Measurements from ENCODE around the gene SLC27A1. TPM values are rescaled to one million over a fixed set of nuclear protein-coding genes. Genes with fewer than 3 reads are reported as not detected.

SLC27A1 gene
- total RNA-seq: 1 to 10 TPM; 4.5 to 4.8 TPM

- peak within 1 kb of the TSS; percentile 90 for H3K4me3 Mint-ChIP-seq
- no peaks in the 10 kb centered on the region for H3K36me3 Mint-ChIP-seq
- H3K4me1 Mint-ChIP-seq (ENCODE audit: low read depth): peaks cover 25% of the 10 kb centered on the region
- H3K27me3 Mint-ChIP-seq: no peaks in the 10 kb centered on the region
- intact Hi-C loops (cut with micrococcal nuclease): loop anchor here (1.0 to 2.0 kb wide), 3 partner anchors 26 to 67 kb away; no protein-coding TSS in a partner anchor
- peak; percentile 93 for DNase-seq
- peak within 1 kb of the TSS; percentile 76 for H3K27ac Mint-ChIP-seq
- ChIA-PET POLR2A (no interaction called here), CTCF (interaction anchor here (0.8 to 6.2 kb wide), 2 partner anchors 22 to 26 kb away, joined by 3 to 29 read pairs; partner anchors contain the start of gene TMEM221)
- no peaks in the 10 kb centered on the region for H3K9me3 Mint-ChIP-seq
These were observed at the start of gene SLC27A1 for GRCh38 chr19:17470068-17470841. TSS of gene SLC27A1 (plus strand) at chr19:17470524. CDS start at chr19:17470541, 17 bp downstream.

DNA sequence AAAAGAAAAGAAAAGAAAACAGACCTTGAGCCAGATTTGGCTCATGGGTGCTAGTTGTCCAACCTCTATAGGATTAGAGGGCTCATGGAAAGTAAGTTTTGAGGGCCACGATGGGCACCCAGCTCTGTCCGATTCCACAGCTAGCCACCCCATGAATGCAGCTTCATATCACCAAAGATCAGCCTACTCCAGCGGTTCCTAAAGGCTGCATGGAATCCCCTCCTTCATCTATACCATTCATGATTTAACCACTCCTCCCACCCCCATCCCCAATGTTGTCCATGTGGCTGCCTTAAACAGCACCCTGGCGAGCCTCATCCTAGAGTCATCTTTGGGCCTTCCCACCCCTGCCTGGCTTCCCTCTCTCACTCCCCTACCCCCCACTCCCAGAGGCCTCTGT, 48.4 kb upstream of the SLC27A1 start:
- H3K4me3 Mint-ChIP-seq: no peak overlapping the region
- POLR2A ChIA-PET: no interaction called here

GRCh38 chr19:17423429-17424208, 46.7 kb upstream of the SLC27A1 start:
- Mint-ChIP-seq H3K27me3 (no peaks in the 10 kb centered on the region), H3K9me3 (no peaks in the 10 kb centered on the region), H3K4me3 (no peak overlapping the region), H3K27ac (no peak overlapping the region), H3K36me3 (peaks cover 8% of the 10 kb centered on the region), H3K4me1 (ENCODE audit: low read depth) (peaks cover 19% of the 10 kb centered on the region)
- ChIA-PET CTCF (no interaction called here), POLR2A (no interaction called here)
- no peak for DNase-seq
- intact Hi-C loops (cut with micrococcal nuclease): loop anchor here (5.0 kb wide), 1 partner anchor 89 kb away; the partner anchor contains the start of gene PGLS

More for the DNA sequence above, 48.4 kb upstream of the SLC27A1 start:
- DNase-seq: no peak
- Mint-ChIP-seq H3K4me1 (ENCODE audit: low read depth) (peaks cover 19% of the 10 kb centered on the region), H3K36me3 (peaks cover 9% of the 10 kb centered on the region), H3K27ac (no peak overlapping the region), H3K9me3 (no peaks in the 10 kb centered on the region), H3K27me3 (no peaks in the 10 kb centered on the region)
- CTCF ChIA-PET: interaction anchor here (1.1 kb wide), 1 partner anchor 27 kb away, joined by 3 read pairs; the partner anchor contains the start of gene TMEM221
- intact Hi-C loops (cut with micrococcal nuclease): loop anchor here (5.0 kb wide), 1 partner anchor 90 kb away; the partner anchor contains the start of gene PGLS

DNA sequence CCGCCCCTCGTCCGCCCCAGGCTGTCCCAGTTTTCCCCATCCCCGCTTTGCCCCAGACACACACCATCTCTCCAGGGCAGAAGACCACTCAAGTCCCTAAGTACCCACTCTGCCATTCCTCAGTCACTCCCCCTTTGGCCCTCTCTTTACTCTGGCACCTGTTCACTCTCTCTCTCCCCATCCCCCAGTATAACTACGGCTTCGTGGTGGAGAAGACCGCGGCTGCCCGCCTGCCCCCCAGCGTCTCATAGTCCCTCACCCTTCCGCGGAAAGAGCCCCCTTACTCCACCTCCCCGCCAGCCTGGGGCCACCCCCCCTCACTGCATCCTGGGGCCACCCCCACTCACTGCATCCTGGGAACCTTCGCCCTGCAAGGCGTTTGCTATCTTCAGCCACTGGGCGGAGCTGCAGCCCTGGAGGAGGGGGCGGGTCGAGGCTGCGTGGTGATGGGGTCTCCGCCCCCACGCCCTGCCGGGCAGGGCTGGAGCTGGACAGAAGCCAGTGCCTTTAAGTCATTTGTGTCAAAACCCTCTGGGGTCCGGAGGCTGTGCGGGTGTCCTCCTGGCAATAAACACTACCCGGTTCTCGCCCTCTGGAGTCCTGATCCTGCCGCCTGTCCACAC, 45.5 kb upstream of the SLC27A1 start:
- no peak overlapping the region for H3K27ac Mint-ChIP-seq
- intact Hi-C loops (cut with micrococcal nuclease): loop anchor here (5.0 kb wide), 1 partner anchor 87 kb away; the partner anchor contains the start of gene PGLS

DNA sequence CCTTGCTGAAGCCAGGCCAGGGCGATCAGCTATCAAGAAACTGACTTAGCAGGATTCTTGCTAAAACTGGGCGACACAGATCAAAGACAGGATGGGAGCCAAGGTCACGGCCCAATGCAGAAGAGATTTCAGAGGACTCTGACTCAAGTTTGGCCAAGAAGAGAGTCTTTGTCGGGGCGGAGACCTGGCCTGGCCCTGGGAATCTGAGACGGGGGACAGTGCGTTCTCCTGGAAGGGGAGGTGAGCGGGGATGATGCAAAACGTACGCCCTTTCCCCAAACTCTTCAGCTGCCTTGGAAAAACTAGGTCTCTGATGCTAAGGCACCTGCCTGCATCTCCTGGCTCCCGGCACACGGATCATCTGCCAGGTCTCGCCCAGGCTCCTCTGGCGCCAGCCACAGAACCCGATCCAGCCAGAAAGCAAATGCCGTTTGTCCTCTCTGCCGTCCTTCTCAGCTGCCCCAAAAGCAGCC, 40.6 kb upstream of the SLC27A1 start:
- no peaks in the 10 kb centered on the region for H3K36me3 Mint-ChIP-seq

More for the DNA sequence above, 45.5 kb upstream of the SLC27A1 start:
- POLR2A ChIA-PET: no interaction called here
- Mint-ChIP-seq H3K9me3 (no peaks in the 10 kb centered on the region), H3K36me3 (peaks cover 8% of the 10 kb centered on the region), H3K27me3 (no peaks in the 10 kb centered on the region), H3K4me1 (ENCODE audit: low read depth) (peaks cover 12% of the 10 kb centered on the region), H3K4me3 (no peak overlapping the region)
- CTCF ChIA-PET: interaction anchor here (0.8 kb wide), 1 partner anchor 24 kb away, joined by 3 read pairs; the partner anchor contains the start of gene TMEM221
- DNase-seq: peak; percentile 57

DNA sequence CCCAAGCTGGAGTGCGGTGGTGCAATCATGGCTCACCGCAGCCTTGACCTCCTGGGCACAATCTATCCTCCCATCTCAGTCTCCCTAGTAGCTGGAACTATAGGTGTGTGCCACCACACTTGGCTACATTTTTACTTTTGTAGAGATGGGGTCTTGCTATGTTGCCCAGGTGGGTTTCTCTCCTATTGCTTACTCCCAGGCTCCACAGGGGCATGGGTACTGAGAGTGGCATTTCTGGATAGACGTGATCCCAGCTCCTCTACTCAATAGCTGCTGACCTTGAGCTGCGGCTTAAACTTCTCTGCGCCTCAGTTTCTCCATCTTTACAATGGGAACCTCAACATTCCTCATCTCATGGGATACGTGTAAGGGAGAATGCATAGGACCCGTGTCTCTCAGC, 38.9 kb upstream of the SLC27A1 start:
- intact Hi-C loops (cut with micrococcal nuclease): no loop called here
- Mint-ChIP-seq H3K4me3 (no peak overlapping the region), H3K9me3 (no peaks in the 10 kb centered on the region), H3K4me1 (ENCODE audit: low read depth) (no peaks in the 10 kb centered on the region), H3K27me3 (no peaks in the 10 kb centered on the region), H3K27ac (no peak overlapping the region), H3K36me3 (no peaks in the 10 kb centered on the region)
- ChIA-PET POLR2A (no interaction called here), CTCF (interaction anchor here (1.5 kb wide), 1 partner anchor 10 kb away, joined by 4 read pairs; no protein-coding TSS in a partner anchor)
- DNase-seq: no peak

More for the DNA sequence above, 40.6 kb upstream of the SLC27A1 start:
- Mint-ChIP-seq H3K27me3 (no peaks in the 10 kb centered on the region), H3K4me1 (ENCODE audit: low read depth) (peaks cover 2% of the 10 kb centered on the region), H3K9me3 (no peaks in the 10 kb centered on the region), H3K27ac (no peak overlapping the region), H3K4me3 (no peak overlapping the region)
- intact Hi-C loops (cut with micrococcal nuclease): no loop called here
- ChIA-PET CTCF (interaction anchor here (0.6 kb wide), 2 partner anchors 43 to 82 kb away, joined by 3 read pairs; no protein-coding TSS in a partner anchor), POLR2A (interaction anchor here (0.5 to 1.8 kb wide), 3 partner anchors 10 to 395 kb away, joined by 3 to 5 read pairs (median 3); partner anchors contain the start of gene MVB12A)
- no peak for DNase-seq

GRCh38 chr19:17435218-17435617, 35.1 kb upstream of the SLC27A1 start:
- ChIA-PET POLR2A (no interaction called here), CTCF (no interaction called here)
- Mint-ChIP-seq H3K27ac (no peak overlapping the region), H3K9me3 (no peaks in the 10 kb centered on the region), H3K36me3 (no peaks in the 10 kb centered on the region), H3K4me3 (no peak overlapping the region), H3K27me3 (no peaks in the 10 kb centered on the region), H3K4me1 (ENCODE audit: low read depth) (no peaks in the 10 kb centered on the region)
- DNase-seq: no peak
- intact Hi-C loops (cut with micrococcal nuclease): no loop called here

DNA sequence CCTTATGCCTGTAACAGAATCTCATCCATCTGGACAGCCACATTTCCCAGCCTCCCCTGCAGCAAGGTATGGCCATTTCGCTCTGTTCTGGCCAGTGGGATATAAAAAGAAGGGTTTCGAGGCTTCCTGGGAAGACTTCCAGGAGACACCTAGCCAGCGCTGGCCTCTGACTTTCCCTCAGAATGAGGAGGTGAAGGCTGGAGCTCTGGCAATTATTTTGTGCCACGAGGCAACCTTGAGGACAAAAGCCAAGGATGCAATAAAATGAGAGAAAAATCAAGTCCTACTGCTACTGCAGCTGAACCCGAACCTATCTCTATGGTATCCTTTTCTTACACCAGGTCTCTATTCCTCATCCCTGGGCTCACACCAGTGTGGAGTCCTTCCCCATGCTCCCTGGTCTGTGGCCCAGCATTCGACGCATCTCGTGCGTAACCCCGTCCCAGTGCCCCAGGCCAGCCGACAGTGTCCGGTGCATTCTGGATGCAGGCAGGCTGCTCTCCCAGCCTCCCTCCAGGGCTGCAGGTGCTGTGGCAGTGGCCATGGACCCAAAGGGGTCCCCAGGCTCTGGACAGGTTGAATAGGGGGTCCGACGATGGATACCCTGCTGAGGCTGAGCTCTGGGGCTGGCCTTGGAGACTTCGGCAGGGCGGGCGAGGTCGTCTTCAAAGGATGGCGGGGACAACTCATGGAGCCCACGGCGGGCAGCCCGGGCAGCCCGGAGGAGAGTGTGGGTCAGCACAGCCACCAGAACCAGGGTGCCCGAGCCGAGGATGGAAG, 34.0 kb upstream of the SLC27A1 start:
- no peak for DNase-seq
- no peaks in the 10 kb centered on the region for H3K27me3 Mint-ChIP-seq
- no peak overlapping the region for H3K27ac Mint-ChIP-seq
- H3K36me3 Mint-ChIP-seq: no peaks in the 10 kb centered on the region
- intact Hi-C loops (cut with micrococcal nuclease): no loop called here
- POLR2A ChIA-PET: no interaction called here
- no peaks in the 10 kb centered on the region for H3K4me1 Mint-ChIP-seq (ENCODE audit: low read depth)
- CTCF ChIA-PET: no interaction called here
- H3K4me3 Mint-ChIP-seq: no peak overlapping the region
- no peaks in the 10 kb centered on the region for H3K9me3 Mint-ChIP-seq

DNA sequence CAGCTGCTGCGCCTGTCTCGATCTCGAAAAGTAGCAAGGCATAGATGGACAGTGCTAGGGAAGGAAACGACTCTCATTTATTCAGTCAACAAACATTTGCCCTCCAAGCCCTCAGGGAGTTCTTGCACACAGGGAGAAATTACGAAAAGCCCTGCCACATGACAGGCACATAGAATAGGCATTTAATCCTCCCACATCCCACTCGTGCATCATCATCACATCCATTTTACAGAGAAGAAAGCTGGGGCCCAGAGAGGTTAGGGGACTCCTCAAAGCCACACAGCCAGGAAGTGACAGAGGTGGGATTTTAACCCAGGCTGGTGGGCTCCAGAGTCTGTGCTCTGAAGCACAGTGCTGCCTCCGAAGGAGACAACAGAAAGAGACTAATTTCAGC, 33.5 kb upstream of the SLC27A1 start:
- intact Hi-C loops (cut with micrococcal nuclease): no loop called here
- ChIA-PET CTCF (no interaction called here), POLR2A (no interaction called here)
- H3K27me3 Mint-ChIP-seq: no peaks in the 10 kb centered on the region
- H3K4me1 Mint-ChIP-seq (ENCODE audit: low read depth): no peaks in the 10 kb centered on the region
- no peak for DNase-seq
- H3K4me3 Mint-ChIP-seq: no peak overlapping the region
- H3K36me3 Mint-ChIP-seq: no peaks in the 10 kb centered on the region
- H3K27ac Mint-ChIP-seq: no peak overlapping the region
- H3K9me3 Mint-ChIP-seq: peaks cover 4% of the 10 kb centered on the region

DNA sequence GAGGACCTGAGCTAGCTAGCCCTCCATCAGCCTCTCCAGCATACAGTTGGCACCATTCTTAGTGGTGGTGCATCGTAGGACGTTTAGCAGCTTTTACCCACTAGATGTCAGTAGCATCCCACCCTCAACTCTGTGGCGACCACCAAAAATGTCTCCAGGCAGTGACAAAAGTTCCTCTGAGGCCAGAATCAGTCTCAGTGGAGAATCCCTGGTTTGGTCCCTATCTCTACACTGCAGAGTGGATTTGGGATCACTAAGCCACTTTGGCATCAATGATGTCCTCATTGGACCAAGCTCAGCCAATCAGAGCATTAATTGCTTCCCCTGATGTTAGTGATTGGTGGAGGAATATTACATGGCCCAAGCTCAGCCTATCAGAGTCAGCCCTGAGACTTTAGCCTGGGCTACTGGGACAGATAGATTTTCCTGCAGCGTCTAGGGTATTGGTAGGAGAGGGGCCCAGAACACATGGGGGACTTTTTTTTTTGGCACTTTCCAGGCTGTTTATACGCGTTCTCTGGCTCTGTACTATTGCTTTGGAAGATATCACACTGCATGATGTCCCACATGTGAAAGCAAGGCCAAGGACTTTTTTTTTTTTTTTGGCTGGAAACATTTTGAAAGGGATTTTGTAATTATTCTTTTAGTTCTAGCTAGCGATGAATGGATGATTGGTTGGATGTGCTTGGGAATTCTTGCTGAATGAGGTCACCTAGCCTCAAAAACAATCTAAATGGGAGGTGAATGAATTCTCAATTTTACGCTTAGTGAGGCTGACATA, 28.9 kb upstream of the SLC27A1 start:
- H3K4me3 Mint-ChIP-seq: no peak overlapping the region
- H3K27ac Mint-ChIP-seq: no peak overlapping the region
- H3K36me3 Mint-ChIP-seq: no peaks in the 10 kb centered on the region
- ChIA-PET CTCF (interaction anchor here (0.6 to 2.5 kb wide), 14 partner anchors 9 to 165 kb away, joined by 3 to 23 read pairs (median 4); partner anchors contain the start of genes BST2 and MVB12A), POLR2A (interaction anchor here (0.7 kb wide), 1 partner anchor 333 kb away, joined by 3 read pairs; no protein-coding TSS in a partner anchor)
- peak; percentile 29 for DNase-seq
- H3K27me3 Mint-ChIP-seq: no peaks in the 10 kb centered on the region
- no peaks in the 10 kb centered on the region for H3K4me1 Mint-ChIP-seq (ENCODE audit: low read depth)
- H3K9me3 Mint-ChIP-seq: peaks cover 4% of the 10 kb centered on the region
- intact Hi-C loops (cut with micrococcal nuclease): no loop called here

Measured in activated CD4-positive, alpha-beta memory T cell treated with anti-CD3 and anti-CD28 coated beads for 36 hours (primary cell).